ENCODE measurements around the gene CUX1.

CUX1 gene

DNA sequence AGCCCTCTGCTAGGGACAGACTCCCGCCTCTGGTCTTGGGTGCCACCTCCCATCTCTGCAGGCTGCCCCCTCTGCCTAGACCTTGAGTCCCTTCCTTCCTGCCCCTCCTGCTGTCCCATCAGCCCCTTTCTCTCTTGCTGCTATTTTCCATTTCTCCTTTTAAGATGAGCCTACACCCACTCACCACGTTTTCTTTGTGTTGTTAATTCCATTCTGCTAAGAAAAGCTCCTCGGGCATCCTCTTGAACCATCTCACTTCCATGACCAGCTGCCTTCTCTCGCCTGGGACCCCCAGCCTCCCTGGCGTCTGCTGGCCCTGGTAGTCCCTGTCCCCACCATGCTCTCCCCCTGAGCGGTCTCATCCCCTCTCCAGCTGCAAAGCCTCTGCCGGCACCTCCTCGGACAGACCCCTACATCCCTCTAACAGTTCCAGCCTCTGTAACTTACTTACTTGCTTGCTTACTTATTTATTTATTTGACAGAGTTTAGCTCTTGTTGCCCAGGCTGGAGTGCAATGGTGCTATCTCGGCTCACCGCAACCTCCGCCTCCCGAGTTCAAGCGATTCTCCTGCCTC, 373.4 kb downstream of the CUX1 start:
- TF ChIP-seq, protein P1, sequence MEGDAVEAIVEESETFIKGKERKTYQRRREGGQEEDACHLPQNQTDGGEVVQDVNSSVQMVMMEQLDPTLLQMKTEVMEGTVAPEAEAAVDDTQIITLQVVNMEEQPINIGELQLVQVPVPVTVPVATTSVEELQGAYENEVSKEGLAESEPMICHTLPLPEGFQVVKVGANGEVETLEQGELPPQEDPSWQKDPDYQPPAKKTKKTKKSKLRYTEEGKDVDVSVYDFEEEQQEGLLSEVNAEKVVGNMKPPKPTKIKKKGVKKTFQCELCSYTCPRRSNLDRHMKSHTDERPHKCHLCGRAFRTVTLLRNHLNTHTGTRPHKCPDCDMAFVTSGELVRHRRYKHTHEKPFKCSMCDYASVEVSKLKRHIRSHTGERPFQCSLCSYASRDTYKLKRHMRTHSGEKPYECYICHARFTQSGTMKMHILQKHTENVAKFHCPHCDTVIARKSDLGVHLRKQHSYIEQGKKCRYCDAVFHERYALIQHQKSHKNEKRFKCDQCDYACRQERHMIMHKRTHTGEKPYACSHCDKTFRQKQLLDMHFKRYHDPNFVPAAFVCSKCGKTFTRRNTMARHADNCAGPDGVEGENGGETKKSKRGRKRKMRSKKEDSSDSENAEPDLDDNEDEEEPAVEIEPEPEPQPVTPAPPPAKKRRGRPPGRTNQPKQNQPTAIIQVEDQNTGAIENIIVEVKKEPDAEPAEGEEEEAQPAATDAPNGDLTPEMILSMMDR (conservative IDR thresholded peaks at IDR 0.05; ENCODE audit: low read length), result no peak
- DNase-seq (ENCODE audit: low read depth), result no peak
- H3K4me3 ChIP-seq (ENCODE audit: low read length), result no peak overlapping the region

DNA sequence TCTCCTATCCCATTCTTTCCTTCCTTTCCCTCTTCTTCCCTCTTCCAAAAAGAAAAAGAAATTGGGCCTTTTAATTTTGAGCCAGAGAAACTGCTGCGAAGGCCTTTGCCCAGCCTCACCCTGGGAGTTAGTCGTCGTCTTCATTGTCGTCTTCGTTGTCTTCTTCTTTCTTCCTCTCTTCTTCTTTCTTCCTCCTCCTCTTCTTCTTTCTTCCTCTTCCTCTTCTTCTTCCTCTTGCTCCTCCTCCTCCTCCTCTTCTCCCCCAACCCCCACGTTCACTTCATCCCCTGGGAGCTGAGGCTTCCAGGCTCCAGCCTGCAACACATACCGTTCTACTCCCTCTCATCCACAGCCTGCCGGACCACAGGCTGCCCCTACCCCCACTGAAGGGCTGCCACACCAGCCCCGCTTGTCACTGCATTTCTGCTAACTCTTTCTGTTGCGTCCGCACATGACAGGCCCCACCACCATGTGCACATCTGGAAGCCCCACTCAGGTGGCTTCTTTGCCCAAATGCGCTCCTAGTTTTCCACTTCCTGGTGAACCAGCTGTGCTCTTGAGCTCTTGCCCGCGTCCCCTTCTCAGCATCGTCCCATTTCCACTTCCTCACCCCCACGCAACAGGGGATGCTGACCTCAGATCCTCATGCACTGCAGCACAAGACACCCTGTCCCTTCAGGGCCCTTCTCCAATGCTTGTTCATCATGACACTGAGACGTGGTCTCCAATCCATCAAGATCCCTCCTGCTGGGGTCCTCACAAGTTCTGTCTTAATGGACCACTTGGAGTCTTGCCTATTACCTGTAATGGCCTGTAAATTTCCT, 374.3 kb downstream of the CUX1 start:
- no peak overlapping the region for H3K4me3 ChIP-seq (ENCODE audit: low read length)
- no peak for DNase-seq (ENCODE audit: low read depth)
- TF ChIP-seq, protein P1 (conservative IDR thresholded peaks at IDR 0.05; ENCODE audit: low read length), result no peak

DNA sequence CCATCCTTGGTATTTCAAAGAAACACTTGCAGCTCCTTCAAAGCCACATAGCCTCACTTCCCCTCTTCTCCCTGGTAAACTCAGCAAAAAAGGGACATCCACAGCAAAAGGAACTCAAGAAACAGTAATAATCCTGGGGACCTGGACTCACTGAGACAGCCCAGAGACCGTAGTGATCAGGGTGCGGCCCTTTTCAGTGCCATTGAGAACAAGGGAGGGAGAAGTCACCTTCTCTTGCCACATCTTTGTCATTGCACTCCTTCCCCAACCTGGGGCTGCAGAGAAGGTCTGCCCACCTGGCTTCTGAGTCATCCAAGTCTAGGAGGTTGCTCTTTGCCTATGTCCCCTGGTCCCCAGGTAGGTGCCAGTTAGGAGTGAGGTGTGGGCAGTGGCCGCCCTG, 375.4 kb downstream of the CUX1 start:
- H3K4me3 ChIP-seq (ENCODE audit: low read length), result no peak overlapping the region
- DNase-seq (ENCODE audit: low read depth), result no peak
- TF ChIP-seq, protein P1 (conservative IDR thresholded peaks at IDR 0.05; ENCODE audit: low read length), result no peak

DNA sequence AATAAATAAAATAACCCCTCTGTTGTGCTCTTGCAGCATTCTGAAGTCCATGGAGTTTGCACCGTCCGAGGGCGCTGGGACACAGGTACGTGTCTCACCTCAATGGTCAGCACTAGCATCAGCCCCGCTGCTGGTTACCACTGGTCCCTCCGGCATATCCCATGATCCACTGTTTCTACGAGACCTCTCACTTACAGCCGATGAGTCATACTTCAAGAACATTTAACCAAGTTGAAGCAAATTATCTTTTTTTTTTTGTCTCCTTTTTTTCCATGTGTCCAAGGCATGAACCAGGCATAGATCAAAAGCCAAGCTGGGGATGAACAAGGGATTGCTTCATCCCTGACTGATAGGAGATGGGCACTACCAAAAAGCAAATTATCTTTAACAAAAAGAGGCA, 376.4 kb downstream of the CUX1 start:
- H3K4me3 ChIP-seq (ENCODE audit: low read length), result no peak overlapping the region
- TF ChIP-seq, protein P1 (conservative IDR thresholded peaks at IDR 0.05; ENCODE audit: low read length), result no peak
- no peak for DNase-seq (ENCODE audit: low read depth)

DNA sequence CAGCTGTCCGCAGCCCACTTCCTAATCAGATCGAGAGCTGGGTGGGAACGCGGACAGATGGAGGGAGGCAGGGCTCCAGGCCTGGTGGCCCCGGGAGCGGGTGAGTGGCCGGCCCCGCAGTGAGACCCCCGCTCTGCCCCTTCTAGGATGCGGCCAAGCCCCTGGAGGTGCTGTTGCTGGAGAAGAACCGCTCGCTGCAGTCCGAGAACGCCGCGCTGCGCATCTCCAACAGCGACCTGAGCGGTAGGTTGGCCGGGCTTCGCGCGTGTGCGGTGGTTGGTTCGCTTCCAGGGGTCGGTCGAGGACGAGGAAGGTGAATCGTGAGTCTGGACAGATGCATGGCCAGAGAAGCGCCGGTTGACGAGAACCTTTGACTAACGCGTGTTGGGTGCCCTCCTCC, 377.9 kb downstream of the CUX1 start:
- TF ChIP-seq, protein P1 (conservative IDR thresholded peaks at IDR 0.05; ENCODE audit: low read length), result no peak
- DNase-seq (ENCODE audit: low read depth), result no peak
- no peak overlapping the region for H3K4me3 ChIP-seq (ENCODE audit: low read length)

DNA sequence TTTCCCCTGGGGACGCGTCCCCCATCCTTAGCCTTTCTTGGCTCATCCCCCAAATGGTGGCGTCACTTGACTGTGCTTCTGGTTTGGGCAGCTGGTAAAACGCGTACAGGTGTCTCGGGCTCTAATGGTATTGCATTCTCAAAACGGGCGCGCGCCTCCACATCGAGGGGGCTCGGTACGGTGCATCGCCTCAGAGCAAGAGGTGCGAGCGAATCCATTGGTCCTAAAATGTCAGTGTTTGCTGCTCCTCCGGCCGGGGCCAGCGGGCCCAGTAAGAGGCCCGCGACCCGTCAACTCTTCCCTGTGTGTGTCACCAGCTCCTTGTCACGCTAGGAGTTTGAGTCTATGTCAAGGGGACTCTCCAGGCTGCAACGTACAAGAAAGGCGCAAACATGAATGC, 378.6 kb downstream of the CUX1 start:
- TF ChIP-seq, protein P1 (conservative IDR thresholded peaks at IDR 0.05; ENCODE audit: low read length), result no peak

DNA sequence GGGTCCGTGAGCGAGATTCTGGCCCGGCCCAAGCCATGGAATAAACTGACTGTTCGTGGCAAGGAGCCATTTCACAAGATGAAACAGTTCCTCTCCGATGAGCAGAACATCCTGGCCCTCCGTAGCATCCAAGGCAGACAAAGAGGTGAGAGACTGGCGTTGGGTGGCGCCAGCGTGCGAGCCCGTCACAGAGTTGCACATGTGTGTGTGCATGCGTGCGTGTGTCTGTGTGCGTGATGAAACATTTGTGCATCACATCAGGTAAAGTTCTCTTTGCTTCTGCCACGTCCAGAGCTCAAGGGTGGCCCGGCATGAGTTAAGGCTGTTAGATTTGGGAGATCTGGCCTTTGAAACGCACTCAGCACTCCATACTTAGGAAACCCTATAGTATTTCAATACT, 379.7 kb downstream of the CUX1 start:
- no peak overlapping the region for H3K4me3 ChIP-seq (ENCODE audit: low read length)
- no peak for DNase-seq (ENCODE audit: low read depth)
- TF ChIP-seq, protein P1 (conservative IDR thresholded peaks at IDR 0.05; ENCODE audit: low read length), result no peak

More for the DNA sequence above, 378.6 kb downstream of the CUX1 start:
- H3K4me3 ChIP-seq (ENCODE audit: low read length), result no peak overlapping the region
- DNase-seq (ENCODE audit: low read depth), result no peak

Data from AG10803 (cell line).